ENCODE data around the gene CFAP298.

GRCh38 chr21:32566741-32567389, 45.3 kb downstream of the CFAP298 start:
- TF ChIP-seq CTCF (IDR thresholded peaks at IDR 0.05) (no peak), POLR2A (IDR thresholded peaks at IDR 0.05) (no peak)
